ENCODE data around the gene CASZ1. TPM values are rescaled to one million over a fixed set of nuclear protein-coding genes. Genes with fewer than 3 reads are reported as not detected.

The CASZ1 gene
- total and polyA plus RNA-seq, 5 experiments from 2014 or later, result 0.60 to 13.0 (median 1.4) TPM

GRCh38 chr1:10614377-10615225 is 181.8 kb downstream of the CASZ1 start:
- POLR2A ChIA-PET, result no interaction called here
- Mint-ChIP-seq H3K4me1 (no peaks in the 10 kb centered on the region), H3K4me3 (no peak overlapping the region), H3K36me3 (peaks cover 0 to 23% (median 7%) of the 10 kb centered on the region in 3 donors), H3K27ac (peak overlapping the region in 2 of 10 donors; percentile 15 to 29), H3K27me3 (no peaks in the 10 kb centered on the region), H3K9me3 (no peaks in the 10 kb centered on the region)
- ATAC-seq (no peak), DNase-seq (no peak)

- POLR2A ChIA-PET, result no interaction called here
- H3K4me3 Mint-ChIP-seq, result no peak overlapping the region
- peaks cover 0 to 2% (median under 1%) of the 10 kb centered on the region in 4 donors for H3K4me1 Mint-ChIP-seq
- ATAC-seq (no peak), DNase-seq (no peak)
- H3K27me3 Mint-ChIP-seq, result no peaks in the 10 kb centered on the region
- peak overlapping the region in 1 of 10 donors; percentile 46 for H3K27ac Mint-ChIP-seq
- peaks cover 0 to 25% (median 7%) of the 10 kb centered on the region in 3 donors for H3K36me3 Mint-ChIP-seq
- no peaks in the 10 kb centered on the region for H3K9me3 Mint-ChIP-seq
These were observed 182.6 kb downstream of the CASZ1 start for GRCh38 chr1:10613861-10614260.

- Mint-ChIP-seq H3K4me1 (peaks cover 0 to 6% (median 3%) of the 10 kb centered on the region in 4 donors), H3K27me3 (no peaks in the 10 kb centered on the region), H3K36me3 (peaks cover 0 to 28% (median 2%) of the 10 kb centered on the region in 3 donors), H3K9me3 (no peaks in the 10 kb centered on the region), H3K27ac (peak overlapping the region in 1 of 10 donors; percentile 11), H3K4me3 (no peak overlapping the region)
- no peak for DNase-seq
- ATAC-seq, result no peak
- POLR2A ChIA-PET, result no interaction called here
These were observed 183.1 kb downstream of the CASZ1 start for GRCh38 chr1:10613340-10613739.

- POLR2A ChIA-PET, result no interaction called here
- no peak for ATAC-seq
These were observed 183.8 kb downstream of the CASZ1 start for GRCh38 chr1:10612436-10613160.

GRCh38 chr1:10610901-10611600 is 185.4 kb downstream of the CASZ1 start:
- no peaks in the 10 kb centered on the region for H3K27me3 Mint-ChIP-seq
- no peak for ATAC-seq
- DNase-seq, result no peak
- no peaks in the 10 kb centered on the region for H3K9me3 Mint-ChIP-seq
- POLR2A ChIA-PET, result no interaction called here
- H3K4me1 Mint-ChIP-seq, result peaks cover 0 to 6% (median 4%) of the 10 kb centered on the region in 4 donors
- H3K4me3 Mint-ChIP-seq, result no peak overlapping the region
- peaks cover 0 to 32% (median 2%) of the 10 kb centered on the region in 3 donors for H3K36me3 Mint-ChIP-seq
- H3K27ac Mint-ChIP-seq, result no peak overlapping the region

More at GRCh38 chr1:10612436-10613160, 183.8 kb downstream of the CASZ1 start:
- Mint-ChIP-seq H3K4me3 (no peak overlapping the region), H3K9me3 (no peaks in the 10 kb centered on the region), H3K36me3 (peaks cover 0 to 30% (median 2%) of the 10 kb centered on the region in 3 donors), H3K4me1 (peaks cover 0 to 6% (median 3%) of the 10 kb centered on the region in 4 donors), H3K27ac (peak overlapping the region in 2 of 10 donors; percentile 15 to 42), H3K27me3 (no peaks in the 10 kb centered on the region)
- no peak for DNase-seq

GRCh38 chr1:10608690-10609089 is 187.8 kb downstream of the CASZ1 start:
- Mint-ChIP-seq H3K27me3 (no peaks in the 10 kb centered on the region), H3K4me3 (no peak overlapping the region), H3K36me3 (peaks cover 0 to 32% (median 4%) of the 10 kb centered on the region in 3 donors), H3K4me1 (peaks cover 0 to 10% (median 4%) of the 10 kb centered on the region in 4 donors), H3K27ac (no peak overlapping the region), H3K9me3 (no peaks in the 10 kb centered on the region)
- ATAC-seq (no peak), DNase-seq (no peak)
- POLR2A ChIA-PET, result interaction anchor here (0.6 kb wide), 1 partner anchor 1429 kb away, joined by 3 read pairs; no protein-coding TSS in a partner anchor

GRCh38 chr1:10607228-10607627 is 189.2 kb downstream of the CASZ1 start:
- no peak overlapping the region for H3K27ac Mint-ChIP-seq
- H3K4me3 Mint-ChIP-seq, result no peak overlapping the region
- no peaks in the 10 kb centered on the region for H3K9me3 Mint-ChIP-seq
- POLR2A ChIA-PET, result no interaction called here
- ATAC-seq (no peak), DNase-seq (no peak)
- peaks cover 0 to 10% (median 4%) of the 10 kb centered on the region in 4 donors for H3K4me1 Mint-ChIP-seq
- H3K36me3 Mint-ChIP-seq, result peaks cover 0 to 44% (median 9%) of the 10 kb centered on the region in 3 donors
- H3K27me3 Mint-ChIP-seq, result no peaks in the 10 kb centered on the region

- Mint-ChIP-seq H3K9me3 (no peaks in the 10 kb centered on the region), H3K27ac (no peak overlapping the region), H3K27me3 (no peaks in the 10 kb centered on the region), H3K36me3 (peaks cover 0 to 54% (median 14%) of the 10 kb centered on the region in 3 donors), H3K4me1 (peaks cover 0 to 10% (median 4%) of the 10 kb centered on the region in 4 donors), H3K4me3 (no peak overlapping the region)
- DNase-seq, result no peak
- no peak for ATAC-seq
- POLR2A ChIA-PET, result no interaction called here
These were observed 190.4 kb downstream of the CASZ1 start for GRCh38 chr1:10606064-10606463.

- Mint-ChIP-seq H3K27ac (peak overlapping the region in 1 of 10 donors; percentile 45), H3K4me3 (no peak overlapping the region), H3K9me3 (no peaks in the 10 kb centered on the region), H3K4me1 (peaks cover 0 to 10% (median 4%) of the 10 kb centered on the region in 4 donors), H3K27me3 (no peaks in the 10 kb centered on the region), H3K36me3 (peaks cover 0 to 62% (median 16%) of the 10 kb centered on the region in 3 donors)
- DNase-seq (no peak), ATAC-seq (no peak)
- POLR2A ChIA-PET, result no interaction called here
These were observed 191.5 kb downstream of the CASZ1 start for GRCh38 chr1:10604966-10605365.

- H3K27ac Mint-ChIP-seq, result peak overlapping the region in 1 of 10 donors; percentile 1
- no peak overlapping the region for H3K4me3 Mint-ChIP-seq
- H3K9me3 Mint-ChIP-seq, result no peaks in the 10 kb centered on the region
- peaks cover 0 to 71% (median 26%) of the 10 kb centered on the region in 3 donors for H3K36me3 Mint-ChIP-seq
- no peaks in the 10 kb centered on the region for H3K27me3 Mint-ChIP-seq
- ATAC-seq (no peak), DNase-seq (no peak)
- peaks cover 0 to 10% (median 0%) of the 10 kb centered on the region in 4 donors for H3K4me1 Mint-ChIP-seq
- POLR2A ChIA-PET, result no interaction called here
These were observed 193.5 kb downstream of the CASZ1 start for GRCh38 chr1:10602936-10603335.

GRCh38 chr1:10601342-10602070 is 194.9 kb downstream of the CASZ1 start:
- H3K36me3 Mint-ChIP-seq, result peaks cover 0 to 63% (median 26%) of the 10 kb centered on the region in 3 donors
- peaks cover 0 to 7% (median 0%) of the 10 kb centered on the region in 4 donors for H3K4me1 Mint-ChIP-seq
- peak overlapping the region in 1 of 10 donors; percentile 1 for H3K27ac Mint-ChIP-seq

More at GRCh38 chr1:10601342-10602070, 194.9 kb downstream of the CASZ1 start:
- no peaks in the 10 kb centered on the region for H3K9me3 Mint-ChIP-seq
- POLR2A ChIA-PET, result no interaction called here
- DNase-seq, result no peak
- no peaks in the 10 kb centered on the region for H3K27me3 Mint-ChIP-seq
- no peak for ATAC-seq
- H3K4me3 Mint-ChIP-seq, result no peak overlapping the region
